HG03354 (cell line): ENCODE results near the gene GTPBP3.
"Not testable (repeated sequence)": the region's sequence is repeated elsewhere in the genome, so short reads cannot be mapped to it uniquely, and the experiment has no call there.

Source experiments
- ATAC-seq: cut with Tn5 transposase; IDR thresholded peaks from one replicate; pipeline ENCODE4 v1.9.1; 2021; ENCODE audit warnings: mild to moderate bottlenecking; ENCODE audit not compliant: unreplicated experiment, poor library complexity, severe bottlenecking

GTPBP3 gene, protein sequence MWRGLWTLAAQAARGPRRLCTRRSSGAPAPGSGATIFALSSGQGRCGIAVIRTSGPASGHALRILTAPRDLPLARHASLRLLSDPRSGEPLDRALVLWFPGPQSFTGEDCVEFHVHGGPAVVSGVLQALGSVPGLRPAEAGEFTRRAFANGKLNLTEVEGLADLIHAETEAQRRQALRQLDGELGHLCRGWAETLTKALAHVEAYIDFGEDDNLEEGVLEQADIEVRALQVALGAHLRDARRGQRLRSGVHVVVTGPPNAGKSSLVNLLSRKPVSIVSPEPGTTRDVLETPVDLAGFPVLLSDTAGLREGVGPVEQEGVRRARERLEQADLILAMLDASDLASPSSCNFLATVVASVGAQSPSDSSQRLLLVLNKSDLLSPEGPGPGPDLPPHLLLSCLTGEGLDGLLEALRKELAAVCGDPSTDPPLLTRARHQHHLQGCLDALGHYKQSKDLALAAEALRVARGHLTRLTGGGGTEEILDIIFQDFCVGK

GRCh38 chr19:17336872-17337674, at the start of gene GTPBP3:
Gene GTPBP3 (plus strand): TSS chr19:17337553. CDS start chr19:17337612, 59 bp downstream.
- peak; percentile 70 for ATAC-seq

DNA sequence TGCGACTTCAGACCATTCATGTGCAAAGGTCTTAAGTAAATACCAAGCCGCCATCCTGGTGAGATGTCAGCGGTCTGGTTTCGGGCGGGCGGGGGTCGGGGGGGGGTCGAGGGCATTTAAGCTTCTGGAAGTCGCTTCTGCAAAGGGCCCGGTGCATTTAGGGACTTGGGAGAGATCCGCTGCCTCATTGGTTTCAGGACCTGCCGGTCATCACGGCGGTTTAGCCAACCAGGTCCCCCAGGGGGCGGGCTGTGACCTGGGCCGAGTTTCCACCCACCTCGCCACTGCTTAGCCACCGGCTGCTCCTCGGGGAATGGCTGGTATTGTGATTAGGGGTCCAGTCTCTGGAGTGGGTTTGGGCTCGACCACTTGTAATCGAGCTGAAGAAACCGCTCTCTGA, 47.9 kb upstream of the GTPBP3 start:
- no peak for ATAC-seq

GRCh38 chr19:17292301-17293074, 44.9 kb upstream of the GTPBP3 start:
- ATAC-seq = peak; percentile 85

DNA sequence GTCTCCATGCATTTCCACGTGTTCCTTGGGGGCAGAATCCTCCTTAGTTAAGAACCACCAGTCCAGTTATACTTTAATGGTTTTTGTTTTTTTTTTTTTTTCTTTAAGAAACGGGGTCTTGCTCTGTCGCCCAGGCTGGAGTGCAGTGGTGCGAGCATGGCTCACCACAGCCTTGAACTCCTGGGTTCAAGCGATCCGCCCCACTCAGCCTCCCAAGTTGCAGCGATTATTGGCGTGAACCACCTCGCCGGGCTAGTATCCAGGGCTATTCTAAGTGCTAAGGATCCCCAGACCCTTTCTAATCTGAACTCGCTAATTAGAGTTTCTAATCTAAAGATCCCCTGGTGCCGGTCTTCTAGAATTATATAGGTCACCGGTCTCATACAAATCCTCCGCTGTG, 43.7 kb upstream of the GTPBP3 start:
- no peak for ATAC-seq

DNA sequence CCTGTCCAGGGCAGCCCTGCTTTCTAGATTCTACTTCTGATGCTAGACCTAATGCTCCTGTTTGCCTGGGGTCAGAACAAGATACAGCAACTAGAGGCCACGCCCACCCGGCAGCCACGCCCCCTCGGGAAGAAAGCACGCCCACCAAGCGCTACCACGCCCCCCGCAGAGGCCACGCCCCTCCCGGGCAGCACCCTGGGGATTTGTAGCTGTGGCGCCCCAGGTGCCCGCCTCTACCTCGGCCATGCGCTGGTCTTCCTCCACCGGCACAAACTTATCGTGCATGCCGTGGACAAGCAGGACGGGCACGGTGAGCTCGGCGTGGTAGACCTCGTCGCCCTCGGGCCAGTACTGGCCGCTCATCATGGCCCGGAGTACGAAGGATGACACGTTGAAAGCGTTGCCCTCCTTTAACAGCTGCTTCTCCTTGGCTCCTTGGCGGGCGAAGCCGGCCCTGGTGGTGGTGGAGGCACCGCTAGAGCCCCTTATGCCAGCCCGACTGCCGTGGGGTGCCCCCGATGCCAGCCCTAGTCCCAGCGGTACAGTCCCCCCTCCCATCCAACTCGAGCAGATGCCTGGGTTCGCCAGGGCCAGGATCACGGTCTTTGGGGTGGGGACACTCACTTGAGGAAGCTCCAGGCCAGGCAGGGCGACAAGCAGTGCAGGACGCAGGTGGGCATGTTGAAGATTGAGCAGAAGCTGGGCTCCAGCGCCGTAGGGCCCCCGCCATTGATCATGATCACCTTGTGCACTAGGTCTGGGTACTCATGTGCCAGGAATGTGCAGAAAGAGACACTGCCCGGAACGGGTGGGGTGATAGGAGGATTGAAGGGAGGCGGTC, 43.1 kb upstream of the GTPBP3 start:
- no peak for ATAC-seq

GRCh38 chr19:17295551-17295950, 41.8 kb upstream of the GTPBP3 start:
- ATAC-seq = not testable (repeated sequence)

GRCh38 chr19:17296273-17296672, 41.1 kb upstream of the GTPBP3 start:
- no peak for ATAC-seq

DNA sequence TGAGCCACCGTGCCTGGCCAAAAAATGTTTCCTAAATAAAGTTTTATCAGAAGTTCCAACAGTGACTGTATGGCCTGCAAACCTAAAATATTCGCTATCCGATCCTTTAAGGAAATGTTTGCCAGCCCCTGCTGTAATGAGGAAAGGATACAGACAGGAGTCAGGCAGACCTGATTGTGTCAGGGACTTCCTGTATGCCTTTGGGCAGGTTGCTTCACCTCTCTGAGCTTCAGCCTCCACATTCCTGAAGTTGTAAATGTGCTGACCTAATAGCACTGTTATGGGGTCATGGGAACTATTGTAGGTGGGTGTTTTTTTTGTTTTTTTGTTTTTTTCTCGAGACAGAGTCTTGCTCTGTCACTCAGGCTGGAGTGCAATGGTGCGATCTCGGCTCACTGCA, 40.4 kb upstream of the GTPBP3 start:
- no peak for ATAC-seq

GRCh38 chr19:17300992-17301619, 36.2 kb upstream of the GTPBP3 start:
- no peak for ATAC-seq

- no peak for ATAC-seq
Measured at GRCh38 chr19:17302391-17303166, 34.8 kb upstream of the GTPBP3 start.

DNA sequence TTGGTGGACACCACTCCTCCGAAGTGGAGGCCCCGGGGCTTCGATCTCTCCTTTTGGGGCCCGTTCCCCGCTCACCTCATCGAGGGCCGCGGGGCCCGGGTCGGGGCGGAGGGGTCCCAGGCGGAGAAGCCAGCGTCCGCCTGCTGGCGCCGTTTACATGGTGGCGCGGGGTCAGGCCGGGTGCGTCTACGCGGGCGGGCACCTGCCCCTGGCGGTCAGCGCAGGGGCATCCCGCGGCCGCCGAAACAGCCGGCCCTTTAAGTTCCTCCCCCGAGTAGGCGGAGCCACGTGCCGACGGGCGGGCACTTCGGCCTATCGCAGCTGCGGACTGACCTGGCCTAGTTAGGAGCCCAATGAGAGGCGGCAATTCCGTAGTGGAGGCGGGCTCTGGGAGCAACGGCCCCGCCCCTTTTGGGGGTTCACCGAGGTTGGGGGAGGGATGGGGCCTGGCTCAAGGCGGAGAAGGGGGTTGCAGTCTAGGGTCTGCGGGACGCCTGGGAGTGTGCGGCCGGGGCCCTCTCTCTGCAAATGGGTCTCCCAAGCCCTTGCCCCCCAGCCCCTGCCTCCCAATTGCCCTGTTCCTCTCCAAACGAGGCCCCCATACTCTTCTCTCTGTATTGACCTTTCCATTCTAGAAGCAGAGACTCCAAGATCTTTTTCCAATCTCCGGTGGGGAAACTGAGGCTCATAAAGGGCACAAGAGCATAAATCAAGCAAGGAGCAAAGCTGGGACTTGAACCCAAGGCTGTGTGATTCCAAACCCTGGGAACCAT, 34.0 kb upstream of the GTPBP3 start, which contains the start of gene ABHD8:
TSS of gene ABHD8 (minus strand) at position 259 of the 773 bp plus-strand sequence. CDS start 1,809 bp downstream, outside the sequence.
- peak; percentile 61 for ATAC-seq

DNA sequence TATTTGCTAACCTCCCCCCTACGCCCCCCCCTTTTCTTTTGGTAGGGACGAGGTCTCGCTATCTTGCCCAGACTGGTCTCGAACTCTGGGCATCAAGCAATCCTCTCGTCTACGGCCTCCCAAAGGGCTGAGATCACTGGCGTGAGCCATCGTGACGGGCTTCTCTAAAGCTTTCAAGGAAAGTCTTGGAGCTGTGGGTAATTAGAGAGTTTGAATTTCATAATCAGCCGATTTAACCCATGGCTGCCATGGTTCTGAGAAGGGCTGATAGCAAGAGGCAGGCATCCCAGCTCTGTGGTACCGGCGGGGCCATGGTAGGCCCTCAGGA, 33.4 kb upstream of the GTPBP3 start:
- no peak for ATAC-seq

DNA sequence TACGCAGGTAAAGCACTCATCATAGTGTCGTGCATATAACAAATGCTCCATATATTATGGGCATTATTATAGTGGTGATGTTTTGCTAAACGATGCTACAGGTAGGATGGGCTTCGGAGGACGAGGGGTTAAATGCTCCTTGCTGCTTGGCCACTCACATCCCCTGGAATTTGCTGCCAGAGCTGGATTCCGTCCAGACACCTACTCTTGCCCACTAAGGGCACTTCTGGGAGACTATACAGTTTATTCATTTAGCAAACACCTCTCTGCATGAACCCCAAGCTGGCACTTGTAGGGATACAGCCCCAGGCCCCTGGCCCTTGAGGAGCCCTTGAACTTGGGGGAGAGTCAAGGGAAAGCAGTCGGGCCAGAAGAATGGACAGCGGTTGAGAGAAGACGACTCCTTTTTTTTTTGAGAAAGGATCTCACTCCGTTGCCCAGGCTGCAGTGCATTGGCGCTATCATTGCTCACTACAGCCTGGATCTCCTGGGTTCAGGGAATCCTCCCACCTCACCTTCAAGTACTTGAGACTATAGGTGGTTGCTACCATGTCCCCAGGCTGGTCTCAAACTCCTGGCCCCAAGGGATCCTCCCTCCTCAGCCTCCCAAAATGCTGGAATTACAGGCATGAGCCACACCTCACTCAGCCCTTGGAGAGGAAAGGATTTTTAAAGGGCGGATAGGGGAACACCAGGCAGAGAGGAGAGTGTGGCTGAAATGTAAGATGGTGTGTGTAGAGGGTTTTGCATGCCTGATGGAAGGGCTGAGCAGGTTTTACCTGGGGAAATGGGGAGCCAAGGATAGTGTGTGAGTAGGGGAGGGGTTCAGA, 32.8 kb upstream of the GTPBP3 start:
- ATAC-seq = no peak

- no peak for ATAC-seq
Measured at GRCh38 chr19:17305216-17305516, 32.2 kb upstream of the GTPBP3 start.

DNA sequence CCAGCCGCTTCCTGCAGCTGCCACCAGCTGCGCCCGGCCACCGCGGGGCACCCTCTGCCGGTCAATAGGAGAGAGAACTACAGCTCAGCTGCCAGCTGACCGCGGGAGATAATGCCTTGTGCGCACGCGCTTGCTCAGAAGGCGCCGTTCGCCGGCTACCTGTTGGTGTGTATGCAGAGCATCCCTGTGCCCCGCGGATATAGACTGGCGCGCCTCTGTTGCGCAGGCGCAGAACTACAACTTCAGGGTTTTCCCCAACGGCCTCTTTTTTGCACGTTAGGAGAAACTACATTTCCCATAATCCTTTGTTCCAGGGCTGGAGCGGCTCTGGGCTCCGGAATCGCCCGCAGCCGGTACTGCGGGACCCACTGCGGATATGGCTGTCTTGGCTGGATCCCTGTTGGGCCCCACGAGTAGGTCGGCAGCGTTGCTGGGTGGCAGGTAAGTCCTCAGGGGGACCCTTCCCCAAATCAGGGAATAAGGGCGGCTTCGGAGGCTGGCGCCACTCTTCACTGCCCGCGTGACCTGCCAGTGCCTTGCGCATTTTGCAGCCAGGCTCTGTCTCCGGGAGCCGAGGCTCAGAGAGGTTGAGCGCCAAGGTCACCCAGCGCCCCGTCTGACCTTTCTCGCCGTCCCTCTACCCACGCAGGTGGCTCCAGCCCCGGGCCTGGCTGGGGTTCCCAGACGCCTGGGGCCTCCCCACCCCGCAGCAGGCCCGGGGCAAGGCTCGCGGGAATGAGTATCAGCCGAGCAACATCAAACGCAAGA, 31.7 kb upstream of the GTPBP3 start, which contains the start of gene MRPL34:
TSS of gene MRPL34 (plus strand) at position 356 of the 768 bp plus-strand sequence. CDS start at position 377, 21 bp downstream.
- peak; percentile 66 for ATAC-seq

GRCh38 chr19:17306285-17306714, 31.1 kb upstream of the GTPBP3 start:
- ATAC-seq = no peak
